Activated naive CD4-positive, alpha-beta T cell treated with anti-CD3 and anti-CD28 coated beads, Interleukin-2, amount 50 U/mL, for 16 hours (primary cell): ENCODE results near the gene PASD1.
"Not testable (repeated sequence)": the region's sequence is repeated elsewhere in the genome, so short reads cannot be mapped to it uniquely, and the experiment has no call there.

Experiments
- DNase-seq: peaks from one replicate; pipeline ENCODE4 v3.0.0-alpha.2; 2020

PASD1 gene, protein sequence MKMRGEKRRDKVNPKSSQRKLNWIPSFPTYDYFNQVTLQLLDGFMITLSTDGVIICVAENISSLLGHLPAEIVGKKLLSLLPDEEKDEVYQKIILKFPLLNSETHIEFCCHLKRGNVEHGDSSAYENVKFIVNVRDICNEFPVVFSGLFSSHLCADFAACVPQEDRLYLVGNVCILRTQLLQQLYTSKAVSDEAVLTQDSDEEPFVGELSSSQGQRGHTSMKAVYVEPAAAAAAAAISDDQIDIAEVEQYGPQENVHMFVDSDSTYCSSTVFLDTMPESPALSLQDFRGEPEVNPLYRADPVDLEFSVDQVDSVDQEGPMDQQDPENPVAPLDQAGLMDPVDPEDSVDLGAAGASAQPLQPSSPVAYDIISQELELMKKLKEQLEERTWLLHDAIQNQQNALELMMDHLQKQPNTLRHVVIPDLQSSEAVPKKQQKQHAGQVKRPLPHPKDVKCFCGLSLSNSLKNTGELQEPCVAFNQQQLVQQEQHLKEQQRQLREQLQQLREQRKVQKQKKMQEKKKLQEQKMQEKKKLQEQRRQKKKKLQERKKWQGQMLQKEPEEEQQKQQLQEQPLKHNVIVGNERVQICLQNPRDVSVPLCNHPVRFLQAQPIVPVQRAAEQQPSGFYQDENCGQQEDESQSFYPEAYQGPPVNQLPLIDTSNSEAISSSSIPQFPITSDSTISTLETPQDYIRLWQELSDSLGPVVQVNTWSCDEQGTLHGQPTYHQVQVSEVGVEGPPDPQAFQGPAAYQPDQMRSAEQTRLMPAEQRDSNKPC

GRCh38 chrX:151563449-151563848 lies at the start of gene PASD1:
Gene PASD1, plus strand, starts transcription at chrX:151563675. Its CDS starts 37,879 bp downstream, at chrX:151601554.
- DNase-seq, result no peak

GRCh38 chrX:151515237-151515636 lies 48.2 kb upstream of the PASD1 start:
- DNase-seq, result no peak

DNA sequence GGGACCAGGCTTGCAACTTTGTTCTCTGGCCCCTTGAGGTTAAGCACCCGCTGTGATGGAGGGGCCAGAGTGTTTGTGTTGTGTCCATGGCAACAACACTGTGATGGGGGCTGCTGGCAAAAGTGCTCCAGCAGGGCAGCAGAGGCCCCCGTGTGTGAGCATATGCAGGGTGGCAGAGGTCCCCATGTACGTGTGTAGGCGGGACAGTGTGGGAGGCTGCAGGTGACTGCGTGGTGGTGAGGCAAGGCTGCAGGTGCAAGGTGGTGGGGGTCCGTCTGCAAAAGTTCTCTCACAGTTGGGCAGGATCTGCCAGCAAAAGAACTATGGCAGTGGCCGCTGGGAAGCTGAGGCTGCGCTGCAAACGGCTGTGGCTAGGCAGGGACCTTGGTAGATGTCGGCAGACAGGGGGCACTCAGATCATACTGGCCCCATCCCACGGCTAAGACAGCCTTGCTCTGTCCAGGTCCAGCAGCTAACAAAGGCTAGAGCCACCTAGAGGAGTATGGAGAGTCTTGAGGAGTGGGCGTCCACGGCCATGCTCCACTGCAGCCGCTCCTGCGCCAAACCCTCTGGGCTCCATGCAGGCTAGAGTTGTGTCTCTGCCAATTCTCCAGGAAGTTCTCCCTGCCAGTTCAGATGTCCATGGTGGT lies 46.8 kb upstream of the PASD1 start:
- DNase-seq, result no peak

DNA sequence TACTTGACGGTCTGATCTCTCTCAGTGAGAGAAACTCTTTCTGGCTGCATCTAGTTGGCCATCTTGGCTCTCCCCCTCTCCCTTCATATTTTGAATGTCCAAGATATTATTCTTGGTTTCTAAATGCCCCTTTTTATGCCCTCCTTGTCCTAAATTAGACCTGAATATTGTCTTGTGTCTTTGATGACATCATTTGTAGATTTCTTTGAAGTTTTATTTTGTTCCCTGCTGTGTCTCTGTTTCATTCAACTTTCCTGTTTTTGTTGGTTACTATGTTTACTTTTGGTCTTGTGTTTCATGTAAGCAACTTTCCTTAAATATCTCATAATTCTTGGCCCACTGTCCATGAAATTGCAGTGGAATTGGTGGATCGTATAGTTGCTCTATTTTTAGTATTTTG lies 46.1 kb upstream of the PASD1 start:
- no peak for DNase-seq

DNA sequence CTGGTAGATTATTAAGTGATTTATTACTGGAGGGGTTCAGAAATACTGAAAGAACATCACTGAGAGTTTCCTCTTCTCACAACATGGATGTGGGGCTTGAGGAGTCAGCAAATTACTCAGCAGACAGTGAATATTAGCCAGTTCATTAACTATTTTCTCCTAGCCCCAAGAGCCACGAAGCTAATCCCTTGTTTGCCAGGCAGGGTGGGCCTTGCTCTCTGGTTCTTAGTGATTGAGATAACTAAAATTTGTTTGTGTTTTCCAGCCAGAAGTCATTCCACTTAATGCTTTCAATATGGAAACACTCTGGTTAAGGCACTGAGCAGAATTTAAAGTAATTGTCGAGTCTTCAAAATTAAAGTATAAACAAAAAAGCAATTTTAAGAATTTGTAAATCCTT lies 40.1 kb upstream of the PASD1 start:
- no peak for DNase-seq

DNA sequence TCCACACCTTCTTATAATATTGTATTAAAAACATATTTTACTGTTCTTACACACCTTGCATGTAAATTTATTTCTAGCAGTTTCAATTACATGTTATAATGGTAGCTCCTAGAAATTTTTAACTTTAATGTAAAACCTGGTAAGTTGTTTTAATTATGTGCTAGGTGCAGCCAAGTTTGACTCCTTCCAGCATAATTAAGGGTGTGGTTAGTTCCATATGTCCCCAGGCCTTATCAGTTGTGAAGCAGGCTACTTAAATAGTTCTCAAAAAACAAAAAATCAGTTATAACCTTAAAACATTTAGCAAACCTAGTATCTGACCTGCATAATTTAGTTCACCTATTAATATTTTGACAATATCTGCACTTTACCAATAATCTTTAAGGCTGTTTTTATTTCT lies 26.9 kb upstream of the PASD1 start:
- DNase-seq, result no peak

DNA sequence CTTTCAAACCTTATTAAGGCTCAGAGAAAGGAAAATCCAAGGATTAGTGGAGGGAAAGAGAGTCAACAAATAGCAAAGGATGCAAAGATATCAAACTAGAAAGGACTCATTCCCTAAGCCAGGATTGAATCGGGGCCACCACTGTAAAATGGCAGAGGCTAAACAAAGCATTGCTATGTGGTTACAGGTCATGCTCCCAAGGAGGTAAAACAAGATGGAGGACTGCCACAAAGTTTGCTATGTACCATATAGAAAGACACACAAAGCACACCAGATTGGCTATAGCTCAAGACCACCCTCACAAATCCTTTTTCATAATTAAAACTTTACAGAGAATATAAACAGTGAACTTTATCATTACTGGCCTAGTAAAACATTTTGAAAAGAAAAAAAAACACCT lies 25.9 kb upstream of the PASD1 start:
- no peak for DNase-seq

DNA sequence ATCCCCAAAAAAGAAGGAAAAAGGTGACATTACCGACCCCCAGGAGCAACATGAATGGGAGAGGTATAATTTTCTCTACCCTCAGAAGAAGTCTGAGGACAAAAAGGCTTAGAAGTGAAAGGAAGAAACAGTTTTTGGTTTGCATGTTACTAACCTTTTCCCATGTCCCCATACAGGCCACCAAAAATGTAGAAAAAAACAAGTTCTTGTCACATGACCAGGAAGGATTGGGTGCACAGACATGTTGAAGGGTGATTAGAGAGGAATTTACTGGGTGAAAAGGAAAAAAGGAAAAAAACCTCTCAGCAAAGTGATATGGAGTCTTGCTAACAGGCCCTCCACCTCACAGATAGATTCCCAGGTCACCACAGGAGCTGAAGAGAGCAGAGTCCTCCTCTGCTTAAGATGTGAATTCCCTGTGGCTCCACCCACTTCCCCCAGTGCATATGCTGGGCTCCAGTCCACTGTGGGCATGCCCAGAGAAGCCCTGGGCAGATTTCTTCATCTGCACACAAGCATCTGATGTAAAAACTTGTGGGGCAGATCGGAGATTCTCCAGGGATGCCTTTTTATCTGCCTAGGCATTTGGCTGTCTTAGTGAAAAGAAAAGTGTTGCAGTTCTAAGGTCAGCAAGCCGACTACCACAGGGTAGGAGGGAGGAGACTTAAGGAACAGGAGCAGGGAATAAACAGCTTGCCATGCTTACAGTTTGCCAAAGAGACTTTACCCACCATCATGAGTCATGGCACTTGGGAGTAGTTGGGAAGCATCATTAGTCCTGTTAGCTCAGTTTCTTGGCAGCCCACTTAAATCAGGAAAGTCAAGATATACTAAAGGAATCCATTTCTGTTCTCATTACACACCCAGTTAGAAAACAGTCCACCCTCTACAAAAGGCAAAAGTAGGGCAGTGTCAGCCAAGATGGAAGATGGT lies 25.0 kb upstream of the PASD1 start:
- DNase-seq, result no peak

GRCh38 chrX:151543706-151544105 lies 19.8 kb upstream of the PASD1 start:
- no peak for DNase-seq

DNA sequence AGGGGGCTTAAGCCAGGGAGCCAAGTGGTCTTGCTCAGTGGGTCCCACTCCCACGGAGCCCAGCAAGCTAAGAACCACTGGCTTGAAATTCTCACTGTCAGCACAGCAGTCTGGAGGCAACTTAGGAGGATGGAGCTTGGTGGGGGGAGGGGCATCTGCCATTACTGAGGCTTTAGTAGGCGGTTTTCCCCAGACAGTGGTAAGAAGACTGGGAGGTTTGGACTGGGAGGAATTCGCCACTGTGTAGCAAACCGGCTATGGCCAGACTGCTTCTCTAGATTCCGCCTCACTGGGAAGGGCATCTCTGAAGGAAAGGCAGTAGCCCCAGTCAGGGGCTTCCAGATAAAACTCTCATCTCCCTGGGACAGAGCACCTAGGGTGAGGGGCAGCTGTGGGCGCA lies 17.2 kb upstream of the PASD1 start:
- not testable (repeated sequence) for DNase-seq

GRCh38 chrX:151551176-151551575 lies 12.3 kb upstream of the PASD1 start:
- not testable (repeated sequence) for DNase-seq

DNA sequence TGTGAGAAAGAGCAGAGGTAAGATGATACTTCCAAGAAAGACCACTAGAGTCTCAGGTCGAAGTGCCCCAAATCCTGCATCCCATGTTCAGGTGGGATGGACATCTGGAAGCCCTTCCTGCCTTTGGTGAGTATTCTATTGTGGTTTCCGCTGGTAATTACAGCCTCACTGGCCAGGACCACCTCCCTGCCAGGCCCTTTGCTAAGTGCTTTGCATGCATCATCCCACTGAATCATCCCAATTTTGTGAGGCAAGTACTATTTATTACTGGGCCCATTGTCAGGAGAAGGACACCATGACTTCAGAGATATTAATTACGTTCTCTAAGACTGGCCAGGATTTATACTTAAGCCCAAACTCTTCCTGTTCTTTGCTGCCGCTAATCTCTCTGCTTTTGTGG lies 10.7 kb upstream of the PASD1 start:
- no peak for DNase-seq

- DNase-seq, result not testable (repeated sequence)
Measured at GRCh38 chrX:151555301-151555700, 8.2 kb upstream of the PASD1 start.

DNA sequence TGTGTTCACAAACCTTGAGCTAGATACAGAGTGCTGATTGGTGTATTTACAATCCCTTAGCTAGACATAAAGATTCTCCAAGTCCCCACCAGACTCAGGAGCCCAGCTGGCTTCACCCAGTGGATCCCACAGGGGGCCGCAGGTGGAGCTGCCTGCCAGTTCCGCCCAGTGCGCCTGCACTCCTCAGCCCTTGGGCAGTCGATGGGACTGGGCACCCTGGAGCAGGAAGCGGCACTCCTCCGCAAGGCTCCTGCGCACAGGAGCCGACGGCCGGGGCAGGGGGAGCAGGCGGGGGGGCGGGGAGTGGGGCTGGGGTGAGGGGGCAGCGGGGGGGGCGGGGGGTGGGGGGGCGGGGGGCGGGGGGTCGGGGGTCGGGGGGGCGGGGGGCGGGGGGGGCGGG lies 990 bp upstream of the PASD1 start:
- DNase-seq, result not testable (repeated sequence)

DNA sequence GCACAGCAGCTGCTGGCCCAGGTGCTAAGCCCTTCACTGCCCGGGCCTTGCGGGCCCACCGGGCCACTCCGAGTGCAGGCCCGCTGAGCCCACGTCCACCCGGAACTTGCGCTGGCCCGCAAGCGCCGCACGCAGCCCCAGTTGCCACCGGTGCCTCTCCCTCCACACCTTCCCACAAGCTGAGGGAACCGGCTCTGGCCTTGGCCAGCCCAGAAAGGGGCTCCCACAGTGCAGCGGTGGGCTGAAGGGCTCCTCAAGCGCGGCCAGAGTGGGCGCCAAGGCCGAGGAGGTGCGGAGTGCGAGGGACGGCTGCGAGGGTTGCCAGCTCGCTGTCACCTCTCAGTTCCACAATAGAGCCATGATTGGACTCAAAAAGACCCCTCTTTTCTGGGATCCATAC lies 472 bp upstream of the PASD1 start:
- not testable (repeated sequence) for DNase-seq

DNA sequence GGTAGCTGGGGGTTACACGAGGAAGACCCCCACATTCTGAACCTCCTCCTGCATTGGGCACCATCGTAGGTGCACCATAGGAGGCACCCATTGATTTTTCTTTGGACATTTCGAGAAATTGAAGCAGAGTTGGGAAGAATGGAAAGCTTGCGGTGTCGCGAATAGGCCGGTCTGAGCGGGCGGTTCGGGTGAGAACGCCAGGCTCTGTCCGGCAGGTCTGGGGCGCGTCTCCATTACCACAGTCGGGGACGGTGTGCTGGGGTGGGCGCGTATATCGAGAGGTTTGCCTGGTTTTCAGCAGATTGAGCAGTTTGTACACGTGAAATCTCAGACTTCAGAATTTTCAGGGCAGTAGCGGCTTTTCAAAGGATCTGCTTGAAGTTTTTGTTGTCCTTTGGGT lies 560 bp downstream of the PASD1 start:
- no peak for DNase-seq

DNA sequence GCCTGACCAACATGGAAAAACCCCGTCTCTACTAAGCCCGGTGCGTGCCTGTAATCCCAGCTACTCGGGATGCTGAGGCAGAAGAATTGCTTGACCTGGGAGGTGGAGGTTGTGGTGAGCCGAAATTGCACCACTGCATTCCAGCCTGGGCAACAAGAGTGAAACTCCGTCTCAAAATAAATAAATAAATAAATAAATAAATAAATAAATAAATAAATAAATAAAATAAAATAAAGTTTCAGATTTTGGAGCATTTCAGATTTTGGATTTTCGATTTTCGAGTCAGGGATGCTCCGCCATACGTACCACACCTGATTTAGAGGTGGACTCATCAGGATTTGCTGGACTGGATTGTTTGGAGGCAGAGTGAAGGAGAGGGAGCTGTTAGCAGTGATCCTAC lies 3.4 kb downstream of the PASD1 start:
- not testable (repeated sequence) for DNase-seq

- no peak for DNase-seq
Measured at GRCh38 chrX:151570561-151570960, 7.1 kb downstream of the PASD1 start.

DNA sequence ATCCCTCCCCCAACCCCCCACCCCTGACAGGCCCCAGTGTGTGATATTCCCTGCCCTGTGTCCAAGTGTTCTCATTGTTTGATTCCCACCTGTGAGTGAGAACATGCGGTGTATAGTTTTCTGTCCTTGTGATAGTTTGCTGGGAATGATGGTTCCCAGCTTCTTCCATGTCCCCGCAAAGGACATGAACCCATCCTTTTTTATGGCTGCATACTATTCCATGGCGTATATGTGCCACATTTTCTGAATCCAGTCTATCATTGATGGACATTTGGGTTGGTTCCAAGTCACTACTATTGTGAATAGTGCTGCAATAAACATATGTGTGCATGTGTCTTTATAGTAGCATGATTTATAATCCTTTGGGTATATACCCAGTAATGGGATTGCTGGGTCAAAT lies 29.9 kb downstream of the PASD1 start:
- not testable (repeated sequence) for DNase-seq

DNA sequence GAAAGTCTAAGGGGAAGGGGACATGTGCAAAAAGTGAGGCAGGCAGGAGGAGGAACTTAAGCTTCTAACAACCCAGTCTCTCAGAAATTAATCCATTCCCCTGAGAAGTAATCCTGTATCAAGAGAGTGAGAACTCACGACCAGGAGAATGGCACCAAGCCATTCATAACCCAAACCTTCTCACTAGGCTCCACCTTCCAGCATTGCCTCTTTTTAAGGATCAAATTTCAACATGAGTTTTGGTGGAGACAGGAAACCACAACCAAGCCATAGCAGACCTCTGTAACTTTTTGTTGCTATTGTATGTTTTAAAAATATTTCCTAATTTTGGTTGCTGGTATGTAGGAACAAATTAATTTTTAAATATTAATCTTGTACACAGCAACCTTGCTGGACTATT lies 32.8 kb downstream of the PASD1 start:
- no peak for DNase-seq

DNA sequence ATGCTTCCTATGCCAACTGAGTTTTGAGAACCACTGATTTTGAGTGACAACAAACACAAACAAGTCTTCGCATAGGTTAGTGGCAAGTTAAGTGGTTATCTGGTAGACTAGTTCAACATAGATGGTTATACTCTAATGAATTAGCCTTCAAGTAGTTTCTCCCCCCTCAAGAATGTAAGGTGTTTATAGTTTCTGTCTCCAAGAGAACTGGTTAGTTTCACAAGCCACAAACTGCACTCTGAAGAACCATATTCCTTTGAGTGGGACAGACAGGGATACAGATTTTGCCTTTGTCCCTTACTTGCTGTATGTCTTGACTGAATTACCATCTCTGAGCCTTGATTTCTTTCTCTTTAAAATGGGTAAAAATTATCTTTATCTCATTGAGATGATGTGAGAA lies 41.5 kb downstream of the PASD1 start:
- no peak for DNase-seq

GRCh38 chrX:151609222-151609621 lies 45.7 kb downstream of the PASD1 start:
- no peak for DNase-seq

GRCh38 chrX:151621422-151621821 lies 57.9 kb downstream of the PASD1 start:
- DNase-seq, result no peak
